Measurements from ENCODE around the gene GRIK4.

GRIK4 gene

GRCh38 chr11:120873966-120874735 lies 362.6 kb downstream of the GRIK4 start:
- DNase-seq (ENCODE audit: low read depth) = no peak
- no peak overlapping the region for H3K4me3 ChIP-seq (ENCODE audit: low read depth, low read length)

- DNase-seq (ENCODE audit: low read depth) = no peak
- no peak overlapping the region for H3K4me3 ChIP-seq (ENCODE audit: low read depth, low read length)
These were observed 364.4 kb downstream of the GRIK4 start for GRCh38 chr11:120875986-120876385.

- no peak overlapping the region for H3K4me3 ChIP-seq (ENCODE audit: low read depth, low read length)
- DNase-seq (ENCODE audit: low read depth) = no peak
These were observed 366.3 kb downstream of the GRIK4 start for GRCh38 chr11:120877746-120878365.

- no peak for DNase-seq (ENCODE audit: low read depth)
- no peak overlapping the region for H3K4me3 ChIP-seq (ENCODE audit: low read depth, low read length)
These were observed 367.2 kb downstream of the GRIK4 start for GRCh38 chr11:120878781-120879180.

GRCh38 chr11:120880498-120881175 lies 369.1 kb downstream of the GRIK4 start:
- no peak for DNase-seq (ENCODE audit: low read depth)
- H3K4me3 ChIP-seq (ENCODE audit: low read depth, low read length) = no peak overlapping the region

- no peak for DNase-seq (ENCODE audit: low read depth)
- H3K4me3 ChIP-seq (ENCODE audit: low read depth, low read length) = no peak overlapping the region
These were observed 370.0 kb downstream of the GRIK4 start for GRCh38 chr11:120881596-120881995.

GRCh38 chr11:120882175-120882574 lies 370.6 kb downstream of the GRIK4 start:
- no peak overlapping the region for H3K4me3 ChIP-seq (ENCODE audit: low read depth, low read length)
- no peak for DNase-seq (ENCODE audit: low read depth)

GRCh38 chr11:120883404-120884080 lies 372.0 kb downstream of the GRIK4 start:
- H3K4me3 ChIP-seq (ENCODE audit: low read depth, low read length) = no peak overlapping the region
- peak; percentile 12 for DNase-seq (ENCODE audit: low read depth)

- no peak overlapping the region for H3K4me3 ChIP-seq (ENCODE audit: low read depth, low read length)
- no peak for DNase-seq (ENCODE audit: low read depth)
These were observed 372.8 kb downstream of the GRIK4 start for GRCh38 chr11:120884154-120885020.

GRCh38 chr11:120890609-120891320 lies 379.2 kb downstream of the GRIK4 start:
- no peak overlapping the region for H3K4me3 ChIP-seq (ENCODE audit: low read depth, low read length)
- DNase-seq (ENCODE audit: low read depth) = no peak

- H3K4me3 ChIP-seq (ENCODE audit: low read depth, low read length) = no peak overlapping the region
- DNase-seq (ENCODE audit: low read depth) = no peak
These were observed 382.1 kb downstream of the GRIK4 start for GRCh38 chr11:120893440-120894201.

- DNase-seq (ENCODE audit: low read depth) = no peak
- no peak overlapping the region for H3K4me3 ChIP-seq (ENCODE audit: low read depth, low read length)
These were observed 382.8 kb downstream of the GRIK4 start for GRCh38 chr11:120894202-120894985.

GRCh38 chr11:120896687-120897086 lies 385.1 kb downstream of the GRIK4 start:
- DNase-seq (ENCODE audit: low read depth) = no peak
- H3K4me3 ChIP-seq (ENCODE audit: low read depth, low read length) = no peak overlapping the region

GRCh38 chr11:120898568-120898967 lies 387.0 kb downstream of the GRIK4 start:
- H3K4me3 ChIP-seq (ENCODE audit: low read depth, low read length) = no peak overlapping the region
- DNase-seq (ENCODE audit: low read depth) = no peak

GRCh38 chr11:120899720-120900119 lies 388.2 kb downstream of the GRIK4 start:
- no peak overlapping the region for H3K4me3 ChIP-seq (ENCODE audit: low read depth, low read length)
- DNase-seq (ENCODE audit: low read depth) = no peak

- DNase-seq (ENCODE audit: low read depth) = no peak
- no peak overlapping the region for H3K4me3 ChIP-seq (ENCODE audit: low read depth, low read length)
These were observed 389.1 kb downstream of the GRIK4 start for GRCh38 chr11:120900643-120901042.

GRCh38 chr11:120903686-120904085 lies 392.1 kb downstream of the GRIK4 start:
- H3K4me3 ChIP-seq (ENCODE audit: low read depth, low read length) = no peak overlapping the region
- no peak for DNase-seq (ENCODE audit: low read depth)

Data from skeletal muscle cell (primary cell).